Duodenal mucosa (tissue), 2 donors: Measurements from ENCODE around the gene ZBTB3.
"Not testable (repeated sequence)": the region's sequence is repeated elsewhere in the genome, so short reads cannot be mapped to it uniquely, and the experiment has no call there.

Experiments
- H3K27ac ChIP-seq: one replicate; pipeline ENCODE4 v1.7.0; 2013; ENCODE audit warnings: low read depth, low read length
- H3K27me3 ChIP-seq, 2 donors: one replicate each; pipeline ENCODE4 v1.7.0; 2013; ENCODE audit warnings: low read length in 2 of 2, control low read depth in 1 of 2; ENCODE audit not compliant: insufficient read depth in 2 of 2, control insufficient read depth in 1 of 2
- H3K36me3 ChIP-seq, 2 donors: one replicate each; pipeline ENCODE4 v1.7.0; 2013; ENCODE audit warnings: low read length in 2 of 2, control low read depth in 1 of 2; ENCODE audit not compliant: insufficient read depth in 2 of 2, control insufficient read depth in 1 of 2
- H3K4me1 ChIP-seq, 2 donors: one replicate each; pipeline ENCODE4 v1.7.0; 2013; ENCODE audit warnings: low read length in 2 of 2, control low read depth in 1 of 2; ENCODE audit not compliant: insufficient read depth in 2 of 2, control insufficient read depth in 1 of 2
- H3K4me3 ChIP-seq, 2 donors: one replicate each; pipeline ENCODE4 v1.7.0; 2013; ENCODE audit warnings: low read length in 2 of 2, low read depth in 1 of 2
- H3K9ac ChIP-seq, 2 donors: one replicate each; pipeline ENCODE4 v1.7.0; 2013; ENCODE audit warnings: low read length in 2 of 2, low read depth in 1 of 2
- H3K9me3 ChIP-seq, 2 donors: one replicate each; pipeline ENCODE4 v1.7.0; 2013; ENCODE audit warnings: low read length in 2 of 2, control low read depth in 1 of 2; ENCODE audit not compliant: control insufficient read depth in 1 of 2

The ZBTB3 gene

DNA sequence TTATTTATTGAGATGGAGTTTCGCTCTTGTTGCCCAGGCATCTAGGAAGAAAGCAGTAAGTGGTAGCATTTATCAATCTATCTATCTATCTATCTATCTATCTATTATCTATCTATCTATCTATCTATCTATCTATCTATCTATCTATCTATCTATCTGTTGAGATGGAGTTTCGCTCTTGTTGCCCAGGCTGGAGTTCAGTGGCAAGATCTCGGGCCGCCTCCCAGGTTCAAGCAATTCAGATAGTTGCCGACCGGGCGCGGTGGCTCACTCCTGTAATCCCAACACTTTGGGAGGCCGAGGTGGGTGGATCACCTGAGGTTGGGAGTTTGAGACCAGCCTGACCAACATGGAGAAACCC lies 6.9 kb upstream of the ZBTB3 start:
- H3K9me3 ChIP-seq, H3K27me3 ChIP-seq, H3K9ac ChIP-seq, H3K27ac ChIP-seq, H3K36me3 ChIP-seq: not testable (repeated sequence)
- Histone ChIP-seq H3K4me1 (peaks cover 12 to 14% of the 10 kb centered on the region in 2 donors), H3K4me3 (peak overlapping the region in 1 of 2 donors; percentile 43)

DNA sequence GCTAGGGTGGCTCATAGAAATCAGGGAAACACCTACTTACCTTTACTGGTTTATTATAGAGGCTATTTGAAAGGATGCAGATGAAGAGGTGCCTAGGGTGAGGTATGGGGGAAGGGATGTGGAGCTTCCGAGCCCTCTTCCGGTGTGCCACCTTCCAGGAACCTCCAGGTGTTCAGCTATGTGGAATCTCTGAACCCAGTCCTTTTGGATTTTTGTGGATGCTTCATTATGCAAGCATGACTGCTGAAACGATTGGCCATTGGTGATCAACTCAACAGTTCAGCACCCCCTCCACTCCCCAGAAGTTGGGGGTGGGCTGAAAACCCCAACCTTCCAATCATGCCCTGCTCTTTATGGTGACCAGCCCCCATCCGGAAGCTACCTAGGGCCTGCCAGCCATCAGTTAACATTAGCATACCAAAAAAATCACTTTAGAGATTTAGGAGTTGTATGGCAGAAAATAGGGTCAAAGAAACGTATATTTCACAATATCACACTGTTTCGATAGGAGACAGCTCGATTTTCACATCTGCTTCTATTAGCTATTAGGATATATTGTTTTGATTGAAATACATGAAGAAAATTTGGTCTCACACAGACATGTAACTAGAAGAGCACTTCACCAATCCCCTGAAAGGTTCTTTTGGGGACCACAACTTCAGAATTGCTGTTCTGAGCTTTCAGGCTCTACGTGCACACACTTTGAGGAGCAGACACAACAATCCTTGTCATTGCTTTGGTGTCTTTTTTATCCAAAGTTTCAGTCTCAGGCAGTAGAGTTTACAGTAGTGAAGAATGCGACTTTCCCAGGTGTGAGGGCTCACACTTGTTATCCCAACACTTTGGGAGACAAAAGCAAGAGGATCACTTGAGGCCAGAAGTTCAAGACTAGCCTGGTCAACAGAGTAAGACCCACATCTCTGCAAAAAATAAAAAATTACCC lies 4.2 kb upstream of the ZBTB3 start:
- H3K27me3 ChIP-seq: no peaks in the 10 kb centered on the region
- H3K36me3 ChIP-seq: no peaks in the 10 kb centered on the region
- H3K9me3 ChIP-seq: no peaks in the 10 kb centered on the region
- no peak overlapping the region for H3K27ac ChIP-seq
- H3K4me3 ChIP-seq: no peak overlapping the region
- no peak overlapping the region for H3K9ac ChIP-seq
- peaks cover 17 to 21% of the 10 kb centered on the region in 2 donors for H3K4me1 ChIP-seq

DNA sequence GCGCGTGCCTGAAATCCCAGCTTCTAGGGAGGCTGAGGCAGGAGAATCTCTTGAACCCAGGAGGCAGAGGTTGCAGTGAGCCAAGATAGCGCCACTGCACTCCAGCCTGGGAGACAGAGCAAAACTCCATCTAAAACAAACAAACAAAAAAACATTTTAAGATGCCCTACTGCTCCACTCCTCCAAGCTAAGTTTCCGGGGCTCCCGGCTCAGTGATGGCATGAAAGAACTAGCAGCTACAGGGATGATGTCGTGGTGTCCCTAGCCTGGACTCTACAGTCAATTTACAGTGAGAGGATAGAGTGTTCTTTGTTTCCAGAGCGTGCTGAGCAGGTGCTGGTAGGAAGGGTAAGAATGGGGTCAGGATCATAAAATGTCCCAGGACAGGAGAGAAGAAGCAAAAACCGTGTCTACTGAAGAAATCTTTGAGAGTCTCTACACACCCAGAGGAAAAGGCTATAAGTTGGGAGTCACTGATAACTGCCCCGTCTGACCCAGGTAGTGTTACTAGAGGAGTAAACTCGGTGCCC lies 1.2 kb upstream of the ZBTB3 start:
- H3K27ac ChIP-seq: no peak overlapping the region
- no peak overlapping the region for H3K9ac ChIP-seq
- H3K4me1 ChIP-seq: peaks cover 12% of the 10 kb centered on the region in 2 donors
- H3K36me3 ChIP-seq: peaks cover 0 to 8% of the 10 kb centered on the region in 2 donors
- no peak overlapping the region for H3K4me3 ChIP-seq
- no peaks in the 10 kb centered on the region for H3K9me3 ChIP-seq
- no peaks in the 10 kb centered on the region for H3K27me3 ChIP-seq

DNA sequence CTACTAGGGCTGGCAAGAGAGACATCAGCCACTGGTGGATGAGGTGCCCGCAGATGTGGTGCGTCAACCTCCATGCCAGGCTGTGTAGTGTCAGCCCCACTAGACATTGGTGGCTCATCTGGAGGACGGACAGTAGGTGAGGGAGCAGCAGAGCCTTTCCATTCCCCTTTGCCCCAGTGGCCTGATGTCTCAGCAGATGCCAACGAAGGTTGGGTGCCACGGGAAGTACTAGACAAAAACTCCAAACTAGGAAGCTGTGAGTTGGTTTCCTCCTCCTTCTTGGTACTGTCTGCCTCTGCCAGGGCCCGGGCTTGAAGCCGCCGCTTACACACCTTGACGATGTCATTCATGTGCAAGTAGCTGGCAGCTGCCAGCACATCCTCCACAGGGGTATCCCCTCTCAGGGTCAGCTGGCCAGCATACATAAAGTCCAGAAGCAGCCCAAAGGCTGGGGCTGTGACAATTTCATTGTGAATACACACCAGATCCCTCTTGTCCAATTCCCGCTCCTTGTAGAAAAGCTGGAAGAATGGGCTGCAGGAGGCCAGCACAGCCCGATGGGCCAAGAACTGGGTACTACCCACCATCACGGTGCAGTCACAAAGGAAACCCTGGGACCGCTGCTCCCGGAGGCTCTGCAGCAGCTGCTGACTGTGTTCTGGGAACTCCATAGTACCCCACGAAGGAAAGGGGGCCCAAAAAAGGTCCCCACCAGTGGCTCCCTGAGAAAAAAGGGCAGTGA lies 795 bp downstream of the ZBTB3 start:
- peaks cover 0 to 8% of the 10 kb centered on the region in 2 donors for H3K36me3 ChIP-seq
- H3K4me3 ChIP-seq: peak overlapping the region; percentile 90 to 92
- no peaks in the 10 kb centered on the region for H3K27me3 ChIP-seq
- peak overlapping the region; percentile 70 to 75 for H3K9ac ChIP-seq
- H3K9me3 ChIP-seq: no peaks in the 10 kb centered on the region
- H3K4me1 ChIP-seq: peaks cover 12% of the 10 kb centered on the region in 2 donors
- H3K27ac ChIP-seq: peak overlapping the region; percentile 46

DNA sequence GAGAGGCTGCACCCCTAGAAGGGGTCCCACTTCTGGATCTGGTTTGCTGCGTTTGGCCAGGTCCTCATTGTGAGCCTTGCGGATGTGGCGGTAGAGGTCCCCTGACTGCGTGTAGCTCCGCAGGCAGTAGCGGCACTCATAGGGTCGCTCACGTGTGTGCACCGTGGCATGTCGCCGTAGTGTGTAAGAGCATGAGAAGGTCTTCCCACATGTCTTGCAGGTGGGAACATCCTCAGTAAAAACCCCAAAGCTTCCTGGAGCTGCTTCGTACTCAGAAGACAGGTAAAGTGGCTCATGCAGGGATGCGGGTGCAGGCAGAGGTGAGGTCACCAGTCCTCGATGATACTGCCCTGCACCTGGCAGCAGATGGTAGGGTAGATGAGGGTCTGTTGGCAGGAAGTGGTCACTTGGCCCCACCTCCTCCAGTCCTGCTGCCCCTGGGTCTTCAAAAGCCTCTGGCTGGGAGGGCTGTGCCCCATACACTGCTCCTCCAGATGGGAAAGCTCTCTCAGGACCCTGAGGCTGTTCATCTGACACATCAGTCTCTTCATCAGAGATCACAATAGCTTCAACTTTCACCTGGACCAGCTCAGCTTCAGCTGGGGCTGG lies 1.7 kb downstream of the ZBTB3 start:
- Histone ChIP-seq H3K4me1 (peaks cover 12% of the 10 kb centered on the region in 2 donors), H3K9me3 (no peaks in the 10 kb centered on the region), H3K36me3 (peaks cover 0 to 8% of the 10 kb centered on the region in 2 donors), H3K27me3 (no peaks in the 10 kb centered on the region), H3K4me3 (peak overlapping the region in 1 of 2 donors; percentile 92), H3K27ac (no peak overlapping the region), H3K9ac (no peak overlapping the region)

DNA sequence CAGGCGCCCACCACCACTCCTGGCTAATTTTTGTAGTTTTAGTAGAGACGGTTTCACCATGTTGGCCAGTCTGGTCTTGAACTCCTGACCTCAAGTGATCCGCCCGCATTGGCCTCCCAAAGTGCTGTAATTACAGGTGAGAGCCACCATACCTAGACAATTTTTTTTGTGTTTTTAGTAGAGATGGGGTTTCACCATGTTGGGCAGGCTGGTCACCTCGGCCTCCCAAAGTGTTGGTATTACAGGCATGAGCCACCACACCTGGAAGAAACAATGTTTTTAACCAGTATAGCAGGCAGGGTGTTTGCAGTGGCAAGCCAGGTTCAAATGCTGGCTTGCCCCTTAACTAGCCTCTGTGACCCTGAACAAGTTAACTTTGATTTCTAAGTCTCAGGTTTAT lies 4.0 kb downstream of the ZBTB3 start:
- H3K4me3 ChIP-seq, H3K9me3 ChIP-seq, H3K36me3 ChIP-seq, H3K9ac ChIP-seq, H3K27me3 ChIP-seq, H3K27ac ChIP-seq: not testable (repeated sequence)
- H3K4me1 ChIP-seq: peaks cover 12% of the 10 kb centered on the region in 2 donors

DNA sequence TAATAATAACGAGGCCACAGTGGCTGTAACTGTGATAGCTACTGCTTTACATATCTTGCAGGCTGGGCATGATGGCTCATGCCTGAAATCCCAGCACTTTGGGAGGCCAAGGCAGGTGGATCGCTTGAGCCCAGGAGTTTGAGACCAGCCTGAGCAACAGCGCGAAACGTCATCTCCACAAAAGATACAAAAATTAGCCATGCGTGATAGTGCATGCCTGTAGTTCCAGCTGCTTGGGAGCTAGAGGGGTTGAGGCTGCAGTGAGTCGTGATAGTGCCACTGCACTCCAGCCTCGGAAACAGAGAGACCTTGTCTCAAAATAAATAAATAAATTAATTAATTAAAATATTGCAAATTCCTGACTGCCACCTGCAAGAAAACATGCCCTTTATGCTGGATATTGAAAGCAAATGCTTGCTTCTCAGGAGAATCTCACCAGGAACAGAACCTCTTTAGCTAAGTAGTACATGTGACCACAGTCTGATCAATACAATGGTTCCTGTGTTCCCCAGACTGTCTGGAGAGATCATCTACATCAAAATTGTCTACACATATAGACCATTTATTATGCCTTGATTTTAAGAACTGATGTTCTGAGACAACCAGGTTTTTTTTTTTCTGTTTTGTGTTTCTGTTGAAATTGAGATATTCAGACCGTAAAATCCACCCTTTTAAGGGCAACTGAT lies 6.3 kb downstream of the ZBTB3 start:
- Histone ChIP-seq H3K27me3 (no peaks in the 10 kb centered on the region), H3K36me3 (peaks cover 0 to 8% of the 10 kb centered on the region in 2 donors), H3K27ac (no peak overlapping the region), H3K4me3 (no peak overlapping the region), H3K4me1 (peaks cover under 1 to 2% of the 10 kb centered on the region in 2 donors), H3K9ac (no peak overlapping the region), H3K9me3 (no peaks in the 10 kb centered on the region)

DNA sequence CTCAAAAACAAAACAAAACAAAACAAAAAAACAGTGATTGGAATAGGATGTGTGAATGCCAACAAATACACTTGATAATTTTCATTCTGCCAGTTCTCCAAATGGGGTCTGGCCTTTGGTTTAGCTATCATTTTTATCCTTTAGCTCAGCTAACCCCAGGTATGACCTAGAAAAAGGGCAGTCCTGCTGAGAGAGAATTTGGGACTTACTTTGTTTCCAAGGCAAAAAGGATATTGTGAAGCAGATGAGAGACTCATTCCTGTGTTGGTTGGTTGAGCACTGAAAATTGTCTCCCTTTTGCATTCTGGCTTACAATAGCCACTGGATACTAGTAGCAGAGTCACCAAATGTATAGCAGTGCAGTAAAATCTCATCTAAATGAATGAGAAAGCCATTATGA lies 16.8 kb downstream of the ZBTB3 start:
- Histone ChIP-seq H3K36me3 (peaks cover 19 to 45% of the 10 kb centered on the region in 2 donors), H3K9me3 (no peaks in the 10 kb centered on the region), H3K27ac (no peak overlapping the region), H3K4me3 (no peak overlapping the region), H3K27me3 (no peaks in the 10 kb centered on the region), H3K9ac (no peak overlapping the region), H3K4me1 (no peaks in the 10 kb centered on the region)

DNA sequence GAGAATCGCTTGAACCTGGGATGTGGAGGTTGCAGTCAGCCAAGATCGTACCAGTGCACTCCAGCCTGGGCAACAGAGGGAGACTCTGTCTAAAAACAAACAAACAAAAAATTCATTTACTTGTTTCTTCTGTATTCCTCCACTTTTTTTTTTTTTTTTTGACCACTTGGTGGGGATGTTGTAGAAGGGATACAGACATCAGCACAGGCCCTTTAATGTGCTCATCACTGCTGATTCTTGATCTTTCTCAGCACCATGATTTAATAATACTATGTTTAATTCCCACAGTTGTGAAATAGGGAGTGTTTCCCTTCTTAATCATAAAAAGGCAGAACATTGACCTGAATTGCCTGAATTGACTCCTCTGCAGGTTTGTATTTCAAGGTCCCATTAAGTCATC lies 21.1 kb downstream of the ZBTB3 start:
- no peaks in the 10 kb centered on the region for H3K27me3 ChIP-seq
- H3K36me3 ChIP-seq: peaks cover 14 to 26% of the 10 kb centered on the region in 2 donors
- no peak overlapping the region for H3K4me3 ChIP-seq
- H3K9me3 ChIP-seq: no peaks in the 10 kb centered on the region
- H3K4me1 ChIP-seq: peaks cover 9 to 15% of the 10 kb centered on the region in 2 donors
- no peak overlapping the region for H3K27ac ChIP-seq
- H3K9ac ChIP-seq: no peak overlapping the region
